ENCODE results near the gene GLIPR2.

GRCh38 chr9:36136894-36137391 lies 410 bp downstream of the GLIPR2 start:
- TF ChIP-seq POLR2AphosphoS5 (IDR thresholded peaks at IDR 0.05; ENCODE audit: borderline replicate concordance, low read depth, low read length) (no peak), EZH2 (IDR thresholded peaks at IDR 0.05) (no peak), FOXP2 (optimal IDR thresholded peaks at IDR 0.05; ENCODE audit: control extremely low read depth, extremely low read length, insufficient read depth) (no peak)
